GM12878 (cell line): ENCODE results near the gene AQP7. TPM values are rescaled to one million over a fixed set of nuclear protein-coding genes. Genes with fewer than 3 reads are reported as not detected.

Experiments used
- ATAC-seq: fragments of 200-7000 bp; cut with Tn5 transposase; 3 replicates; pipeline ENCODE4 v1.9.1; 2020; ENCODE audit warnings: mild to moderate bottlenecking, moderate library complexity
- BruUV-seq: library from RNA; stranded (reverse); fragments of 400-500 nt; replicated peaks from 2 replicates; lab custom pipeline; 2021; lab: Mats Ljungman, UMichigan
- CTCF ChIA-PET: fragments of 300-600 bp; sonication (Branson Sonifier 250); formaldehyde crosslinking; extraction: SDS; loops from one replicate; lab custom pipeline; 2021; ENCODE audit warnings: inconsistent platforms; lab: Yijun Ruan, JAX
- POLR2A ChIA-PET: fragments of 350-600 bp; formaldehyde crosslinking; extraction: SDS; loops from one replicate; lab custom pipeline; 2021; ENCODE audit warnings: inconsistent platforms; lab: Charles Lee
- RAD21 ChIA-PET: fragments of 300-600 bp; sonication (Branson Sonifier 250); formaldehyde crosslinking; loops from one replicate; lab custom pipeline; 2023; ENCODE audit warnings: antibody characterized with exemption; ENCODE audit not compliant: unreplicated experiment; lab: Charles Lee
- SMC1A ChIA-PET: fragments of 300-600 bp; sonication (Branson Sonifier 250); formaldehyde crosslinking; loops from one replicate; lab custom pipeline; 2023; ENCODE audit not compliant: unreplicated experiment, uncharacterized antibody; lab: Charles Lee
- DNase-seq: peaks from one replicate; pipeline ENCODE4 v3.0.0-alpha.2; 2011; ENCODE audit warnings: low read depth, low spot score
- FAIRE-seq: peaks from 3 replicates; lab custom pipeline; 2011; peaks lifted over from hg19 to GRCh38; lab: Jason Lieb, UNC
- H2AFZ ChIP-seq: 2 replicates; pipeline ENCODE4 v1.6.0; 2011; ENCODE audit warnings: low read depth, low read length, control low read depth; ENCODE audit not compliant: control insufficient read depth
- H3K27ac ChIP-seq: 2 replicates; pipeline ENCODE4 v1.5.1; 2011; ENCODE audit warnings: control low read depth; ENCODE audit not compliant: control insufficient read depth, insufficient read depth
- H3K27me3 ChIP-seq, 2 experiments: replicated peaks in 1 of 2; 2 replicates each; pipeline versions ENCODE4 v1.6.0 to v1.6.1; 2011; ENCODE audit warnings: low read length in 1 of 2; ENCODE audit not compliant: control insufficient read depth in 2 of 2, insufficient read depth in 2 of 2
- H3K36me3 ChIP-seq, 2 experiments: 2 replicates each; pipeline ENCODE4 v1.5.1; 2011; ENCODE audit warnings: low read length in 1 of 2; ENCODE audit not compliant: control insufficient read depth in 2 of 2, insufficient read depth in 2 of 2
- H3K4me1 ChIP-seq: 2 replicates; pipeline ENCODE4 v1.6.1; 2011; ENCODE audit warnings: mild to moderate bottlenecking, low read length, moderate library complexity, mixed read lengths; ENCODE audit not compliant: control insufficient read depth, insufficient read depth
- H3K4me2 ChIP-seq: 2 replicates; pipeline ENCODE4 v1.6.0; 2011; ENCODE audit warnings: control low read depth; ENCODE audit not compliant: control insufficient read depth, insufficient read depth
- H3K4me3 ChIP-seq: fragments of 200-600 bp; sonication (generic); 2 replicates; pipeline ENCODE4 v1.5.1; 2016
- H3K79me2 ChIP-seq: 2 replicates; pipeline ENCODE4 v1.6.0; 2011; ENCODE audit warnings: low read length; ENCODE audit not compliant: control insufficient read depth, insufficient read depth
- H3K9ac ChIP-seq: 2 replicates; pipeline ENCODE4 v1.8.0; 2011; ENCODE audit warnings: low read length, control low read depth, mixed read lengths; ENCODE audit not compliant: control insufficient read depth, insufficient read depth
- H3K9me3 ChIP-seq: replicated peaks from 3 replicates; pipeline ENCODE4 v1.5.1; 2011; ENCODE audit warnings: mild to moderate bottlenecking, low read length; ENCODE audit not compliant: control insufficient read depth, insufficient read depth
- H4K20me1 ChIP-seq: 2 replicates; pipeline ENCODE4 v1.6.0; 2011; ENCODE audit not compliant: control insufficient read depth, insufficient read depth
- EP300 ChIP-seq, 2 experiments: fragments of 150-350 bp in 1 of 2; IDR thresholded peaks; 2 replicates each; pipeline ENCODE4 v1.6.1; 2011 to 2012; ENCODE audit warnings: low read depth in 2 of 2, low read length in 2 of 2, borderline replicate concordance in 1 of 2, improper control_type of control experiment in 1 of 2, inconsistent platforms in 1 of 2; ENCODE audit not compliant: control insufficient read depth in 1 of 2
- WGBS: methylation state at CpG from one replicate; pipeline ENCODE4 v1.1.6; 2016; ENCODE audit warnings: low lambda C conversion rate; ENCODE audit not compliant: insufficient replicate concordance, insufficient coverage; ENCODE audit errors: missing lambda C conversion rate; 5-methylcytosine and 5-hydroxymethylcytosine counted together
- in situ Hi-C: fragments of 300-500 bp; cut with MboI; formaldehyde crosslinking; loops from 9 replicates; pipeline ENCODE4 v1.14.3; 2018; ENCODE audit warnings: mixed read lengths
- intact Hi-C: fragments of 100-400 bp; cut with micrococcal nuclease; formaldehyde crosslinking; loops from one replicate; pipeline ENCODE4 v1.14.2; 2022; ENCODE audit not compliant: unreplicated experiment
- polyA plus RNA-seq, 11 experiments: library from polyadenylated mRNA; depleted of rRNA in 4 of 11; unstranded in 6 of 11; stranded (reverse) in 5 of 11; fragments of >200 nt; fragmentation: Nextera tagmentation in 4 of 11; fragmentation: Illumina TruSeq in 1 of 11; extraction: Ambion mirVana in 4 of 11; extraction: Trizol in 1 of 11; gene quantifications; 1 replicate in 1 of 11; 2 replicates in 10 of 11; pipeline versions ENCODE4 v1.2.1 to v1.2.3, GENCODE V29; 2011 to 2016; ENCODE audit warnings: inconsistent platforms in 2 of 11, missing spikeins in 2 of 11, low read depth in 1 of 11
- total RNA-seq, 4 experiments: library from RNA; depleted of rRNA in 3 of 4; stranded (reverse); fragments of >200 nt in 3 of 4; fragmentation: Illumina TruSeq in 1 of 4; extraction: Trizol in 1 of 4; gene quantifications; 2 replicates each; pipeline versions ENCODE4 v1.2.1 to v1.2.3, GENCODE V29; 2013 to 2021
- TF ChIP-seq, protein P1 (sequence below): fragments of 450-650 bp; IDR thresholded peaks from 2 replicates; pipeline ENCODE4 v1.6.1; 2017; ENCODE audit warnings: mild to moderate bottlenecking, low read depth, inconsistent platforms; ENCODE audit not compliant: poor library complexity, severe bottlenecking

The AQP7 gene
- total and polyA plus RNA-seq, 10 of the 15 experiments (the other 5 are each of a cell fraction or from before 2014, with no cell fraction given): 0.04 to 0.18 (median 0.04) TPM; not detected in 7

DNA sequence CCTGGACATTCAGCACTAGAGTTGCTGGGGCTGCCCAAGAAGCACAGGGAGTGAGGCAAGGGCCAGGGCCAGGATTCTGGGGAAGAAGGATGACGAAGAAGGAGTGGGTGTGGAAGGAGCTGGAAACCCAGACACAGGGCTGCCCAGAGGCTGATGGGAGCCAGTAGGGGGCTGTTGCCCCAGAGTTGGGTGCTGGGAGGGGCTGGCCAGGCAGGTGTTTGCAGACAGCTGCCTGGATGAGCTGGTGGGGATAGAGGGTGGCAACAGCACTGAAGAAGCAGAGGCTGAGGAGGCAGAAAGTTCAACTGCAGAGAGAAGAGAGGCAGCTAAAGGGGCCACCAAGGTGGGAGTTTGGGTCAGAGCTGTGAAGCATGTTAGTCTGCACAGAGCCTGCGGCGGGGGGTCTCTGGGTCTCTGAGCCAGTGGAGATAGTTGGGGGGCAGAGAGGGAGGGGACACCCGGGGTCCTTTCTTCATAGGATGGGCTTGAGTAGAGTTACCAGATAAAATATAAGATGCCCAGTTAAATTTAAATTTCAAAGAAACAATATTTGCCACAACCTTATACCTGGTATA, 2.5 kb upstream of the AQP7 start:
- Histone ChIP-seq H2AFZ (no peak overlapping the region), H3K4me2 (no peak overlapping the region), H3K27me3 (no peaks in the 10 kb centered on the region), H3K4me1 (no peaks in the 10 kb centered on the region), H3K4me3 (no peak overlapping the region), H3K9ac (no peak overlapping the region), H3K9me3 (no peaks in the 10 kb centered on the region), H3K27ac (no peak overlapping the region), H3K79me2 (no peaks in the 10 kb centered on the region), H4K20me1 (no peaks in the 10 kb centered on the region), H3K36me3 (no peaks in the 10 kb centered on the region)
- intact Hi-C loops: no loop called here
- TF ChIP-seq, protein P1, sequence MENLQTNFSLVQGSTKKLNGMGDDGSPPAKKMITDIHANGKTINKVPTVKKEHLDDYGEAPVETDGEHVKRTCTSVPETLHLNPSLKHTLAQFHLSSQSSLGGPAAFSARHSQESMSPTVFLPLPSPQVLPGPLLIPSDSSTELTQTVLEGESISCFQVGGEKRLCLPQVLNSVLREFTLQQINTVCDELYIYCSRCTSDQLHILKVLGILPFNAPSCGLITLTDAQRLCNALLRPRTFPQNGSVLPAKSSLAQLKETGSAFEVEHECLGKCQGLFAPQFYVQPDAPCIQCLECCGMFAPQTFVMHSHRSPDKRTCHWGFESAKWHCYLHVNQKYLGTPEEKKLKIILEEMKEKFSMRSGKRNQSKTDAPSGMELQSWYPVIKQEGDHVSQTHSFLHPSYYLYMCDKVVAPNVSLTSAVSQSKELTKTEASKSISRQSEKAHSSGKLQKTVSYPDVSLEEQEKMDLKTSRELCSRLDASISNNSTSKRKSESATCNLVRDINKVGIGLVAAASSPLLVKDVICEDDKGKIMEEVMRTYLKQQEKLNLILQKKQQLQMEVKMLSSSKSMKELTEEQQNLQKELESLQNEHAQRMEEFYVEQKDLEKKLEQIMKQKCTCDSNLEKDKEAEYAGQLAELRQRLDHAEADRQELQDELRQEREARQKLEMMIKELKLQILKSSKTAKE: no peak
- TF ChIP-seq EP300 (IDR thresholded peaks at IDR 0.05; ENCODE audit: borderline replicate concordance in 1 of 2, control insufficient read depth in 1 of 2, low read depth in 2 of 2, low read length in 2 of 2): no peak
- ChIA-PET SMC1A (interaction anchor here (1.3 to 2.8 kb wide), 5 partner anchors 33 to 62 kb away, joined by 3 to 17 read pairs (median 6); partner anchors contain the start of gene AQP3), POLR2A (no interaction called here), CTCF (interaction anchor here (0.8 to 4.1 kb wide), 9 partner anchors 11 to 89 kb away, joined by 3 to 68 read pairs (median 19); partner anchors contain the start of gene AQP3), RAD21 (interaction anchor here (0.8 to 3.4 kb wide), 6 partner anchors 9 to 113 kb away, joined by 3 to 39 read pairs (median 10); partner anchors contain the start of gene AQP3)
- no peak for ATAC-seq
- no peak for FAIRE-seq
- in situ Hi-C loops: no loop called here
- 2% methylated on average over 4 of the region's 4 CpGs for WGBS
- BruUV-seq: no TSS peak
- DNase-seq: no peak
